ENCODE measurements around the gene C10orf88. TPM values are rescaled to one million over a fixed set of nuclear protein-coding genes. Genes with fewer than 3 reads are reported as not detected.

C10orf88 gene
- total and polyA plus RNA-seq, 9 of the 15 experiments (the other 6 are each of a cell fraction or from before 2014, with no cell fraction given): 2.5 to 9.6 (median 7.5) TPM

DNA sequence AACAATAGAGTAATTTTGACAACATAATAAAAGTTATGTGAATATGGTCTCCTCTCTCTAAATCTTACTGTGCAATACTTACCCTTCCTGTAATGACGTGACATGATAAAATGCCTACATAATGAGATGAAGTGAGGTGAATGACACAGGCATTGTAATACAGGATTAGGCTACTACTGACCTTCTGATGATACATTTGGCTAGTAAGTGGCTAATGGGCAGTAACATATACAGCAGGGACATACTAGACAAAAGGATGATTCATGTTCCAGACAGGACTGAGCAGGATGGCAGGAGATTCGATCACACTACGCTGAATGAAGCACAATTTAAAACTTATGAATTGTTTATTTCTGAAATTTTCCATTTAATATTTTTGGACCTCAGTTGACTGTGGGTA lies 4.7 kb downstream of the C10orf88 start (continued):
- TF ChIP-seq, protein P1, sequence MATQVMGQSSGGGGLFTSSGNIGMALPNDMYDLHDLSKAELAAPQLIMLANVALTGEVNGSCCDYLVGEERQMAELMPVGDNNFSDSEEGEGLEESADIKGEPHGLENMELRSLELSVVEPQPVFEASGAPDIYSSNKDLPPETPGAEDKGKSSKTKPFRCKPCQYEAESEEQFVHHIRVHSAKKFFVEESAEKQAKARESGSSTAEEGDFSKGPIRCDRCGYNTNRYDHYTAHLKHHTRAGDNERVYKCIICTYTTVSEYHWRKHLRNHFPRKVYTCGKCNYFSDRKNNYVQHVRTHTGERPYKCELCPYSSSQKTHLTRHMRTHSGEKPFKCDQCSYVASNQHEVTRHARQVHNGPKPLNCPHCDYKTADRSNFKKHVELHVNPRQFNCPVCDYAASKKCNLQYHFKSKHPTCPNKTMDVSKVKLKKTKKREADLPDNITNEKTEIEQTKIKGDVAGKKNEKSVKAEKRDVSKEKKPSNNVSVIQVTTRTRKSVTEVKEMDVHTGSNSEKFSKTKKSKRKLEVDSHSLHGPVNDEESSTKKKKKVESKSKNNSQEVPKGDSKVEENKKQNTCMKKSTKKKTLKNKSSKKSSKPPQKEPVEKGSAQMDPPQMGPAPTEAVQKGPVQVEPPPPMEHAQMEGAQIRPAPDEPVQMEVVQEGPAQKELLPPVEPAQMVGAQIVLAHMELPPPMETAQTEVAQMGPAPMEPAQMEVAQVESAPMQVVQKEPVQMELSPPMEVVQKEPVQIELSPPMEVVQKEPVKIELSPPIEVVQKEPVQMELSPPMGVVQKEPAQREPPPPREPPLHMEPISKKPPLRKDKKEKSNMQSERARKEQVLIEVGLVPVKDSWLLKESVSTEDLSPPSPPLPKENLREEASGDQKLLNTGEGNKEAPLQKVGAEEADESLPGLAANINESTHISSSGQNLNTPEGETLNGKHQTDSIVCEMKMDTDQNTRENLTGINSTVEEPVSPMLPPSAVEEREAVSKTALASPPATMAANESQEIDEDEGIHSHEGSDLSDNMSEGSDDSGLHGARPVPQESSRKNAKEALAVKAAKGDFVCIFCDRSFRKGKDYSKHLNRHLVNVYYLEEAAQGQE (IDR thresholded peaks at IDR 0.05; ENCODE audit: borderline replicate concordance): no peak
- TF ChIP-seq, protein P1 (CRISPR knock-in tag; IDR thresholded peaks at IDR 0.05; ENCODE audit: low read depth): no peak
- TF ChIP-seq ZNF232 (CRISPR knock-in tag; IDR thresholded peaks at IDR 0.05) (no peak), ZBED1 (IDR thresholded peaks at IDR 0.05) (no peak), PHF8 (IDR thresholded peaks at IDR 0.05; ENCODE audit: borderline replicate concordance, low read length) (no peak), ZNF696 (CRISPR knock-in tag; conservative IDR thresholded peaks at IDR 0.05) (no peak)
